ENCODE measurements around the gene KDM4D. TPM values are rescaled to one million over a fixed set of nuclear protein-coding genes. Genes with fewer than 3 reads are reported as not detected.

The KDM4D gene
- total RNA-seq = 0.39 and 0.65 TPM in 2 replicates

DNA sequence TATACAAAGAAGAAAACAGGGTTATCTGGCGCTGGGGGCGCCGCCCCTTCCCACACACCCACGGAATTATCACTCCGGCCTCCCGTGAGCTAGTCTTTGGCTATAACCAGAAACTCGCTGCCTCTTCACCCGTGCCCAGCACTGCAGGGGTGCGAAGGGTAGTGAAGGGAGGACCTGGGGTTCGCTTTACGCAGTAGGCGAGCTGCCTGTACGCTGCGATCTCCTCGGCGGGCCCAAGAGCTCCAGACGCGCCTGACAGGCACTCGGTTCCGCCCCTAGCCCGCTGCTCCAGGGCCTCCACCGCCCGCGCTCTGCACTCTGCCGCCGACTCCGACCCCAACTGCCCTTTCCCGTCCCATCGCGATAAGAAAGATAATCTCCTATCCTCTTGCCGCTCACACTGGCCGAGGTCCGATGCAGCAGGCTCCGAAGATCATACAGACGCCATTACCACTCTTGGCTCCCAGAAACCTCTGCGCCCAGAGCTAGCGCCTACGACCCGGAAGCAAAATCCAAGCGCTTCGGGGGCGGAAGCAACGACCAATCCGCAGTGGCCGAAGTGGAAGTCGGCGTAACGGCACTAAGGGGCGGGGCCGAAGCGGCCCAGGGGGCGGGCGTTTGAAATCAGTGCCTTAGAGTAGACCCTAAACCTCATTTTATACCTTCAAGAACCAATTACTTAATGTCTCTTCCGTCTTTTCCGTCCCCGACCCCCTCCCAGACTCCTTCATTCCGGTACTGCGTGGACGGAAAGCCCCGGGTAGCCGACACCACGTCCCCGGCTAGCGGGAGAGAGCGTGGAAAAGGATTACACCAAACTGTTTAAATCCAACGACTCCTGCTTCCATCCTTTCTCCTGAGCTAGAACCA lies at the start of gene KDM4D, which contains the start of gene CWC15:
TSS of gene KDM4D (plus strand) at position 611 of the 870 bp plus-strand sequence. CDS start 23,664 bp downstream, outside the sequence.
TSS of gene CWC15 (minus strand) at position 458 of the 870 bp plus-strand sequence. CDS start 1,371 bp downstream, outside the sequence.

DNA sequence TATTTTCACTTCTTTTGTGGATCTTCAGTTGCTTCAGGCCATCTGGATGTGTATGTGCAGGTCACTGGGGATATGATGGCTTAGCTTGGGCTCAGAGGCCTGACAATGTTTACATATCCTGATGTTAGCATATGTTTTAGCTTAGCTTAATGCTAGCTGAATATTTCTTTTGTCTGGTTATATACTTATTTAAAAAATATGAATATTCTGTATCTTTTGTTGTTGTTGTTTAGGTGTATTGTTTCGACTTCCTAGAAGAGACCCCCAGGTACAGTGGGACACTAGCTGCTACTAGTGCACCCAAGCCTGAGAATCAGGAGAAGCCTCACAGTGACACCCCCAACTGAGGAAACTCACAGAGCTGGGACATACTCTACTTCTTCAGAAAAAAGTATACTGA lies 51.4 kb downstream of the KDM4D start, which contains the start of gene KDM4E:
TSS of gene KDM4E (plus strand) at position 301 of the 400 bp plus-strand sequence. CDS start 300 bp downstream, outside the sequence.

Other genes with a start within 250 kb of the KDM4D start
- gene AMOTL1, start 205.4 kb upstream of the KDM4D start, total RNA-seq = 145 and 237 TPM in 2 replicates
- 29.9 and 30.2 TPM in 2 replicates for gene CWC15, start 153 bp upstream of the KDM4D start, total RNA-seq
- not detected in 2 replicates for gene KDM4E, start 51.5 kb downstream of the KDM4D start, total RNA-seq
- gene KDM4F, start 75.7 kb downstream of the KDM4D start, total RNA-seq = not detected in 2 replicates
- 31.4 and 37.0 TPM in 2 replicates for gene SRSF8, start 93.2 kb downstream of the KDM4D start, total RNA-seq
- gene ENDOD1, start 116.1 kb downstream of the KDM4D start, total RNA-seq = 91.9 and 158 TPM in 2 replicates